HG02759 (cell line): ENCODE data around the gene ADRA2B.
"Not testable (repeated sequence)": the region's sequence is repeated elsewhere in the genome, so short reads cannot be mapped to it uniquely, and the experiment has no call there.

ENCODE experiments used
- ATAC-seq: cut with Tn5 transposase; IDR thresholded peaks from one replicate; pipeline ENCODE4 v1.9.1; 2021; ENCODE audit warnings: mild to moderate bottlenecking, moderate library complexity; ENCODE audit not compliant: unreplicated experiment

ADRA2B gene

DNA sequence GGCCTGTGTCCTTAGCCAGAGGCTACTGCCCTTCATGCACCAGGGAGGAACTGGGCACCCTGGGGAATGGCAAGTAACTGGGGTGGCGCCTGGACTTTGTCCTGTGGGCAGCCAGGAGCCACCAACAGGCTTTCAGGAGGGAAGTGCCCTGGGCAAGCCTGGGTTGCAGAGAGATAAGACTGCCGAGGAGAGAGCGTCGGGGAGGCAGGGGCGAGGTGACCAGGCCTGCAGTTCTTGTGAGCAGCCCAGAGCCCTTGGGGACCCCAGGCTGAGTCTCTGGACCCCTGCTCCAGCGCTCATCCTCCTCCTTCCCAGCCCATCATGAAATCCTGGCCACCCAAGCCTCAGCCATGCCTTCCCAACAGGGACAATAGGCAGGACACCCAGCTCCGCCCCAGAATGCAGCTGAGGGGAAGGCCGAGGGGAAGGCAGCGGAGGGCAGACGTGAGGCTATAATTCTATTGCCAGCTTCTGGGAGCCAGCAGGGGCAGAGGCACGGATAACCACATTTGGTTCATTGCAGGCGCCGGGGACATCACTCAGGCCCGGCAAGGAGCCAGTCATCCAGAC lies 25.1 kb downstream of the ADRA2B start:
- no peak for ATAC-seq

DNA sequence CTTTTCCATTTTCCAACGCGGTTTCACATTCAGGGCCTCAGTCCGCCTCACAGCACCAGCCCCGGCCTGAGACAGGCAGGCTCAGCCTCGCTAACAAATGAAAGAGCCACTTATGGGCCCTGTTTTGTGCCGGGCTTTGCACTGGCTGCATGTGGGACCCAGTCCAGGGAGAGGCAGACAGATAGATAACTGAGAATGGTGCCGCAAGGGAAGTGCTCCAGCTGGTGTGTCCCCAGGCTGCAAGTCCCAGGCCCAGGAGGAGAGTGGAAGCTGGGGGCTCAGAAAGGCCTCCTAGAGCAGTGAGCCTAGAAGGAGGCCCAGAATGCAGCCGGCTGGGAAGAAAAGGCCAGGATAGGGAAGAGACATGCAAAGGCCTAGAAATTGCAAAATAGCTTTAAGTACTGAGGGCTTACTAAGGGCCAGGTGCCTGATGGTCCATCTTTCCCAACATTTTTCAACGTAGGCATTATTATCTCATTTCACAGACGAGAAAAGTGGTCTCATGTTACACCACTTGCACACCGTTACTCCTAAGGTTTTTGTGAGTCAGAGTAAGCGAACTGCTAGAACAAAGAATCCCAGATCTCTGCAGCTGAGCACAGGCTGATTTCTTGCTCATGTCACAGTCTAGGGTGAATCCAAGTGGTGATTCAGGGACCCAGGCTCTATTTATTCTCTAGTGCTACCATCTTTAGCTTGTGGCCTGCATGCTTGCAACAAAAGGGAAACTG lies 26.0 kb downstream of the ADRA2B start:
- ATAC-seq, result no peak

- ATAC-seq, result no peak
Measured at GRCh38 chr2:96089356-96090195, 26.8 kb downstream of the ADRA2B start.

GRCh38 chr2:96088340-96089335 lies 27.7 kb downstream of the ADRA2B start:
- no peak for ATAC-seq

- no peak for ATAC-seq
Measured at GRCh38 chr2:96087130-96087529, 29.2 kb downstream of the ADRA2B start.

- no peak for ATAC-seq
Measured at GRCh38 chr2:96085541-96086355, 30.6 kb downstream of the ADRA2B start.

DNA sequence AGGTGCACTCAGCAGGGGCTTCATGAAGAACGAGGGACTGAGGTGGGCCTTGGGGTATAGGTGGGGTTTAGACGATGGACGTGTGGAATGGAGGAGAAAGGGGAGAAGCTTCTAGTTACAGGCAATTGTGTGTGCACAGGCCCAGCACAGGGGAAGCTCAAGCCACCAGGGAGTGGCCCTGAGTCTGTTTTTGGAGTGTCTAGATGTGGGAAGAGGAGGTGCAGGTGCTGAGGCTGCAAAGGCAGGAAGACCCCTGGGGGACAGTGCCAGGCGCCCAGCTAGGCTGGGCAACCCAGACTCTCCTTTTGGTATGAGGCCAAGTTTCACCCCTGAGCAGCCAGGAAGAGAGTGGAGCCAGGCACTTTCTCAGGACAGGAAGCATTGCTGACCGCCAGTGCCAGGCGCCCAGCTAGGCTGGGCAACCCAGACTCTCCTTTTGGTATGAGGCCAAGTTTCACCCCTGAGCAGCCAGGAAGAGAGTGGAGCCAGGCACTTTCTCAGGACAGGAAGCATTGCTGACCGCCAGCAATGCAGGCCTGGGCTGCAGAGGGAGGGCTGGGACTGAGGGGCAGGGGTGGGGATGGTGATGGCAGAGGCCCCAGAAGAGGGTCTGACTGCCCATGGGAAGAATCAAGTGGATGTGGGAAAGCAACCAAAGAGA lies 31.4 kb downstream of the ADRA2B start:
- not testable (repeated sequence) for ATAC-seq

DNA sequence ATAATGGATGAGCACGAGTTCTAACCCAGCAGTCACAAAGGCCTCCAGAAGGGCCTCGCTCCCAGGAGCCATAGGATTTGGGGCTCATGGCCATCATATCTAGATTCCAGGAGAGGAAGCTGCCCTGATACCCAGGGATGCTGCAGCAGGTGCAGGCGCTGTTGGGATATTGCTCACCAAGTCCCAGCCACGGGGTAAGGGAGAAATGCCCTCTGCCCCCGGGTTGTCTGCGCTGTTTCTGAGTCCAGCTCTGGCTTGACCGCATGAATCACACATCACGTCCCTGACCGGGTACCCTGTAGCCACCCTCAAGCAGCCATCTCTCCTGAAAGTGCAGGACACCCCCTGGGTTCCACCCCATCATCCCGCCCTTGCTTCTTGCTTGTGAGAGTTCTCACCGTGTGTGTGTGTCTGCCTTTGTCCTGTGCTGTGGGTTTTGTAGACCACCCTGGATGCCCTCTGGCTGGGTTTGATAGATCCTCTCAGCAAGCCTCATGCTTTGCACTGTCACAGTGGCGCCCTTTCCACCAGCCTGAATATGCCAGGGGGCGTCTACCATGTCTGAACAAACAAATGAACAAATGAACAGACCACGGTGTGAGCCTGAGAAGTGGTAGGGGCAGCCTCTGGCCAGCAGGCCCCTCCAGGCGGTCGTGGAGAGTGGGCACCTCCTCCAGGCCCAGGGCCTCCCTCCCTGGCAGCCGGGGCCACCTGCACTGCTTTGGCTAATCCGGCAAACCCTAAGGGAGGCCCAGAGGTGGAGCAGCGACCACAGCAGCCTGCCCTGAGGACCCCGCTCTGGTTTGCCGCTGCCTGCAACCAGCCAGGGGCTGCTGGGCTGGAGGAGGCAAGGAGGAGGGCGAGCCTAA lies 32.1 kb downstream of the ADRA2B start:
- ATAC-seq, result no peak

DNA sequence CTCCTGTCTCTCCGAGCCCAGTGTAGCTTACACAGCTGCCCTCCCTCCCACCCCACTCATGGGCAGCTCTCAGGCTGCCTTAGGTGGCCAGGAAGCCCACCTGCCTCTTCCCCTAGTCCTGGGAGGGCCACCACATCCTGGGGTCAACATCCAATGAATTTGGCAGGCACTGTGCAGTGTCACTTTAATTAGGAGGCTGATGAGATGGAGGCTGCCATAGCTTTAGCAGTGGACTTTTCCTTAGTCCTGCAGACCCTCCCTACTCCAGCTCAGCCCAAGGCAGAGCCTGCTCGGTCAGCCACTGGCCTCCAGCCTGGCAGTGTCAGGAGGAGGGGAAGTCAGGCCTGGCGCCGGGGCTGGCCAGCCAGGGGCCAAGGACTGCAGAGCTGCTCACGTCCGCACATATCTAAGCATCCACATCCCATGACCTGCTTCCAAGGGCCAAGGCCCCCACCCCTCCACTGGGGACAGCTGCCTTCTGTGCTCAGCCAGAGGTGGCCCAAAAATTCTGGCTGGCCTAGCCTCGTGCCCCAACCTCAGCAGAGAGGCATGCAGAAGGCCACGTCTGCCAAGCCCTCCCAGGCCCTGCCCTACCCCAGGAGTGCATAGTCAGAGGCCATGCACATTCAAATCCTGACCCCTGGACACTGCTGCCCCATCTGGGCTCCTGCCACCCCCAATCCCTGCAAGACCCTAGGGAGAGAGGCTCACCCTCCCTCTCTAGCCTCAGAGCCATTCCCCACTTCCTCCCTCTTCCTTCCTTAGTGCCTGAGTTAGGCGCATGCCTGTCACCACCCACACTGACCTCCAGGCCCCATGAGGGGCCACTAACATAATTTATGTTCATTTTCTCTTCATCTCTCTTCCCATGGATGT lies 33.1 kb downstream of the ADRA2B start:
- ATAC-seq, result no peak

- no peak for ATAC-seq
Measured at GRCh38 chr2:96082211-96083063, 33.9 kb downstream of the ADRA2B start.

- no peak for ATAC-seq
Measured at GRCh38 chr2:96081042-96081441, 35.3 kb downstream of the ADRA2B start.

- no peak for ATAC-seq
Measured at GRCh38 chr2:96075199-96075771, 41.1 kb downstream of the ADRA2B start.

DNA sequence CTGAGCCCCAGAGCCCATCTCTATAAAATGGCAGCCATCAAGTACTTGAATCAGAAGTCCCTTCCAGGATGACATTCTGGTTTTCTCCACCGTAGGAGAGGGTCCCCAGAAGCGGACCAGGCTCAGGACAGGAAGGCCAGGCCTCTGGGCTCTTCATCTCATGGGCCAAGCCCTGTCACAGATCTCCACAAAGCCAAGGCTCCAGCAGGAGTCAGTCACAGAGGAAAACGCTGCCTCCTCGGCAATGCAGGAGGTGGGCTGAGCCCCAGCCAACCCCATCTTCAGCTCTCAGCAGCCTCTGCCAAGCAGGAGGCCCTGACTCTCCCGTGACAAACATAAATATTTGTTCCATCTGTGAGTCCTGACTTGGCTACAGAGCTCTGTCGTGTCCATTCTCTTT lies 42.2 kb downstream of the ADRA2B start:
- no peak for ATAC-seq

GRCh38 chr2:96073170-96073775 lies 43.1 kb downstream of the ADRA2B start:
- ATAC-seq, result no peak

DNA sequence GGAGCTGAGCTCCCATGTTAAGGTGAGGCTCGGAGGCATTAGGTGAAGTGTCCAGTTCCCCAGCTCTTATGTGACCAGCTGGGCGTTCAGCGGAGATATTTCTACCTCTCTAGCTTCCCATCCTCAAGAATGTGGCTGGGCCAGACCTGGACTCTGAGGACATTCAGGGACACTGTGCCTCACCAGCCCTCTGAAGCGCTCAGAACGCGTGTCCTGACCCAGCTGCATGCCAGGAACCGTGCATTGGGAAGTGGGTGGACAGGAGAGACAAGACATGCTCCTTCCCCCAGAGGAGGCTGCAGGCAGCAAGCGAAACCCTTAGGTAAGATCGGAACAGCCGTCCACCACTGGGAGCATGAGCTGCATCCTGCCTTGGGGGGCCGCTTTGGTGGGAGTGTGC lies 43.6 kb downstream of the ADRA2B start:
- no peak for ATAC-seq
